ENCODE results near the gene ZNF205.

DNA sequence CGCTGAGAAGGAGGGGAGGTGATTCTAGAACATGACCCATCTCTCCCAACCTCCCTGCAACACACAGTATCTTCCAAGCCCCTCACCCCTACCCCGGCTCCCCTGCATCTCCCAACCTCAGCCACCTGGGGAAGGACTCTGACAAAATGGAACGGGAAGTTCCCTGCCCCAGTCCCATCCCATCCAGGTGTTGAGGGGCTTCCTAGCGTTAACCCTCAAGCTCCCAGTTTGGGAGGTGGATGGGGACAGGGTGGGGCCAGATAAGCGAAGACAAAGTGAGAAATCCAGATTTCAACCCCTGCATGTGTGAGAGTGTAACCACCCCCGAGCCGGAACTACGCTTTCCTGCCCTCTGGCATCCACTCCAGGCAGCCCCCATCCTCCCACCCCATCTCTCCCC is 15.1 kb upstream of the ZNF205 start:
- TF ChIP-seq, protein P1, sequence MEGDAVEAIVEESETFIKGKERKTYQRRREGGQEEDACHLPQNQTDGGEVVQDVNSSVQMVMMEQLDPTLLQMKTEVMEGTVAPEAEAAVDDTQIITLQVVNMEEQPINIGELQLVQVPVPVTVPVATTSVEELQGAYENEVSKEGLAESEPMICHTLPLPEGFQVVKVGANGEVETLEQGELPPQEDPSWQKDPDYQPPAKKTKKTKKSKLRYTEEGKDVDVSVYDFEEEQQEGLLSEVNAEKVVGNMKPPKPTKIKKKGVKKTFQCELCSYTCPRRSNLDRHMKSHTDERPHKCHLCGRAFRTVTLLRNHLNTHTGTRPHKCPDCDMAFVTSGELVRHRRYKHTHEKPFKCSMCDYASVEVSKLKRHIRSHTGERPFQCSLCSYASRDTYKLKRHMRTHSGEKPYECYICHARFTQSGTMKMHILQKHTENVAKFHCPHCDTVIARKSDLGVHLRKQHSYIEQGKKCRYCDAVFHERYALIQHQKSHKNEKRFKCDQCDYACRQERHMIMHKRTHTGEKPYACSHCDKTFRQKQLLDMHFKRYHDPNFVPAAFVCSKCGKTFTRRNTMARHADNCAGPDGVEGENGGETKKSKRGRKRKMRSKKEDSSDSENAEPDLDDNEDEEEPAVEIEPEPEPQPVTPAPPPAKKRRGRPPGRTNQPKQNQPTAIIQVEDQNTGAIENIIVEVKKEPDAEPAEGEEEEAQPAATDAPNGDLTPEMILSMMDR (conservative IDR thresholded peaks at IDR 0.05 in 1 of 2, IDR thresholded peaks at IDR 0.05 in 1 of 2; ENCODE audit: low read depth in 1 of 2, low read length in 2 of 2) = no peak
- TF ChIP-seq EZH2 (IDR thresholded peaks at IDR 0.05; ENCODE audit: low read length, missing control alignments) = no peak
